Liver (tissue), 3 donors: ENCODE measurements around the gene TGDS.

Experiments used
- EGR1 ChIP-seq, 2 donors: IDR thresholded peaks; 2 replicates each; pipeline ENCODE4 v1.6.1; 2016 to 2018; ENCODE audit warnings: antibody characterized with exemption in 2 of 2, low read depth in 2 of 2
- HNF4A ChIP-seq, 2 donors: conservative IDR thresholded peaks; 2 replicates each; pipeline ENCODE4 v1.6.1; 2016; ENCODE audit warnings: antibody characterized with exemption in 2 of 2, mild to moderate bottlenecking in 2 of 2
- RAD21 ChIP-seq, 2 donors: IDR thresholded peaks; 2 replicates each; pipeline ENCODE4 v1.6.1; 2016; ENCODE audit warnings: antibody characterized with exemption in 2 of 2, mild to moderate bottlenecking in 2 of 2
- SP1 ChIP-seq: IDR thresholded peaks from 2 replicates; pipeline ENCODE4 v1.6.1; 2018; ENCODE audit warnings: antibody characterized with exemption, mild to moderate bottlenecking
- TAF1 ChIP-seq: conservative IDR thresholded peaks from 2 replicates; pipeline ENCODE4 v1.6.1; 2016; ENCODE audit warnings: antibody characterized with exemption, mild to moderate bottlenecking
- TF ChIP-seq, protein P1 (sequence below): fragments of 150-350 bp; IDR thresholded peaks from 2 replicates; pipeline ENCODE4 v1.5.1; 2017; ENCODE audit warnings: improper control_type of control experiment, low read depth, low read length; ENCODE audit not compliant: missing input control
- TF ChIP-seq, protein P2 (sequence below): IDR thresholded peaks from 2 replicates; pipeline ENCODE4 v1.6.1; 2016; ENCODE audit warnings: antibody characterized with exemption
- TF ChIP-seq, protein P3 (sequence below): IDR thresholded peaks from 2 replicates; pipeline ENCODE4 v1.6.1; 2016; ENCODE audit warnings: antibody characterized with exemption
- donor health status: healthy.
- donor health status: healthy.

DNA sequence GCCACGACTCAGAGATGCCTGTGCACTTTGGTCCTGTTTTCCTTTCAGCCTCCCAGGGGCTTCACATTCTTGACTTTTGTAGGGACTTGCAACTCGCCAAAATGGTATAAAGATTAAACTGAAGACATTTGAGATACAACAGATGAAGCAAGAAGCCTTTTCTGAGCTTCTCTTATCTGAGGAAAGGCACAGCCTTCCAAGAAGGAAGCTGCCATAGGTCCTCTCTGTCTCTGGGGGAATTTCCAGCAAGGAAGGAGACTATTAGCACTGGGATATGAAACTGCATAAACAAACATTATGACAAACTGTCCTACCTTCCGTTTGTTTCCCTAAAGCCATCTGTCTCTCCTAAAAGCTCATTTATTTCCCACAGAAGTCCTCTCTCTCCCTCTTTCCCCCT, 39.3 kb downstream of the TGDS start:
- TF ChIP-seq, protein P1, sequence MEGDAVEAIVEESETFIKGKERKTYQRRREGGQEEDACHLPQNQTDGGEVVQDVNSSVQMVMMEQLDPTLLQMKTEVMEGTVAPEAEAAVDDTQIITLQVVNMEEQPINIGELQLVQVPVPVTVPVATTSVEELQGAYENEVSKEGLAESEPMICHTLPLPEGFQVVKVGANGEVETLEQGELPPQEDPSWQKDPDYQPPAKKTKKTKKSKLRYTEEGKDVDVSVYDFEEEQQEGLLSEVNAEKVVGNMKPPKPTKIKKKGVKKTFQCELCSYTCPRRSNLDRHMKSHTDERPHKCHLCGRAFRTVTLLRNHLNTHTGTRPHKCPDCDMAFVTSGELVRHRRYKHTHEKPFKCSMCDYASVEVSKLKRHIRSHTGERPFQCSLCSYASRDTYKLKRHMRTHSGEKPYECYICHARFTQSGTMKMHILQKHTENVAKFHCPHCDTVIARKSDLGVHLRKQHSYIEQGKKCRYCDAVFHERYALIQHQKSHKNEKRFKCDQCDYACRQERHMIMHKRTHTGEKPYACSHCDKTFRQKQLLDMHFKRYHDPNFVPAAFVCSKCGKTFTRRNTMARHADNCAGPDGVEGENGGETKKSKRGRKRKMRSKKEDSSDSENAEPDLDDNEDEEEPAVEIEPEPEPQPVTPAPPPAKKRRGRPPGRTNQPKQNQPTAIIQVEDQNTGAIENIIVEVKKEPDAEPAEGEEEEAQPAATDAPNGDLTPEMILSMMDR: no peak
- TF ChIP-seq SP1 (no peak), TAF1 (no peak), EGR1 (IDR thresholded peaks at IDR 0.05; ENCODE audit: low read depth in 2 of 2) (no peak), RAD21 (IDR thresholded peaks at IDR 0.05) (no peak), HNF4A (conservative IDR thresholded peaks at IDR 0.05) (no peak)
- TF ChIP-seq, protein P2, sequence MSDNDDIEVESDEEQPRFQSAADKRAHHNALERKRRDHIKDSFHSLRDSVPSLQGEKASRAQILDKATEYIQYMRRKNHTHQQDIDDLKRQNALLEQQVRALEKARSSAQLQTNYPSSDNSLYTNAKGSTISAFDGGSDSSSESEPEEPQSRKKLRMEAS: no peak
- TF ChIP-seq, protein P3, sequence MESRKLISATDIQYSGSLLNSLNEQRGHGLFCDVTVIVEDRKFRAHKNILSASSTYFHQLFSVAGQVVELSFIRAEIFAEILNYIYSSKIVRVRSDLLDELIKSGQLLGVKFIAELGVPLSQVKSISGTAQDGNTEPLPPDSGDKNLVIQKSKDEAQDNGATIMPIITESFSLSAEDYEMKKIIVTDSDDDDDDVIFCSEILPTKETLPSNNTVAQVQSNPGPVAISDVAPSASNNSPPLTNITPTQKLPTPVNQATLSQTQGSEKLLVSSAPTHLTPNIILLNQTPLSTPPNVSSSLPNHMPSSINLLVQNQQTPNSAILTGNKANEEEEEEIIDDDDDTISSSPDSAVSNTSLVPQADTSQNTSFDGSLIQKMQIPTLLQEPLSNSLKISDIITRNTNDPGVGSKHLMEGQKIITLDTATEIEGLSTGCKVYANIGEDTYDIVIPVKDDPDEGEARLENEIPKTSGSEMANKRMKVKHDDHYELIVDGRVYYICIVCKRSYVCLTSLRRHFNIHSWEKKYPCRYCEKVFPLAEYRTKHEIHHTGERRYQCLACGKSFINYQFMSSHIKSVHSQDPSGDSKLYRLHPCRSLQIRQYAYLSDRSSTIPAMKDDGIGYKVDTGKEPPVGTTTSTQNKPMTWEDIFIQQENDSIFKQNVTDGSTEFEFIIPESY: no peak
